DND-41 (cell line): ENCODE data around the gene GBP2.

Experiments used
- ATAC-seq: fragments of 200-7000 bp; cut with Tn5 transposase; 3 replicates; pipeline ENCODE4 v1.9.1; 2021; ENCODE audit warnings: low read depth; ENCODE audit not compliant: insufficient read depth
- DNase-seq: peaks from one replicate; pipeline ENCODE4 v3.0.0-alpha.2; 2020
- H2AFZ ChIP-seq: 2 replicates; pipeline ENCODE4 v1.6.0; 2012; ENCODE audit warnings: low read depth, low read length
- H3K27ac ChIP-seq: 2 replicates; pipeline ENCODE4 v1.5.1; 2012; ENCODE audit warnings: low read length, inconsistent platforms
- H3K27me3 ChIP-seq: fragments of 200-600 bp; sonication (generic); 2 replicates; pipeline ENCODE4 v1.6.0; 2012; ENCODE audit warnings: low read length, mild to moderate bottlenecking, inconsistent platforms; ENCODE audit not compliant: insufficient read depth, poor library complexity
- H3K36me3 ChIP-seq: 2 replicates; pipeline ENCODE4 v1.5.1; 2012; ENCODE audit warnings: low read length, inconsistent platforms; ENCODE audit not compliant: insufficient read depth
- H3K4me1 ChIP-seq: 2 replicates; pipeline ENCODE4 v1.5.1; 2012; ENCODE audit warnings: mild to moderate bottlenecking, low read length; ENCODE audit not compliant: insufficient read depth
- H3K4me2 ChIP-seq: 2 replicates; pipeline ENCODE4 v1.6.0; 2012; ENCODE audit warnings: mild to moderate bottlenecking, moderate library complexity, low read length, inconsistent platforms; ENCODE audit not compliant: insufficient read depth
- H3K4me3 ChIP-seq, 2 experiments: fragments of 200-600 bp in 1 of 2; shearing (Covaris generic) in 1 of 2; 2 replicates each; pipeline ENCODE4 v1.5.1; 2012 to 2016; ENCODE audit warnings: inconsistent platforms in 2 of 2, low read length in 2 of 2, mild to moderate bottlenecking in 2 of 2, low read depth in 1 of 2, moderate library complexity in 1 of 2
- H3K79me2 ChIP-seq: 2 replicates; pipeline ENCODE4 v1.6.0; 2012; ENCODE audit warnings: low read length, inconsistent platforms; ENCODE audit not compliant: insufficient read depth
- H3K9ac ChIP-seq: 2 replicates; pipeline ENCODE4 v1.6.0; 2012; ENCODE audit warnings: low read depth, mild to moderate bottlenecking, inconsistent platforms, low read length, moderate library complexity
- H3K9me3 ChIP-seq: 2 replicates; pipeline ENCODE4 v1.5.1; 2012; ENCODE audit warnings: low read length, moderate library complexity, mild to moderate bottlenecking, inconsistent platforms; ENCODE audit not compliant: insufficient read depth, severe bottlenecking
- H4K20me1 ChIP-seq: 2 replicates; pipeline ENCODE4 v1.6.0; 2012; ENCODE audit warnings: low read length; ENCODE audit not compliant: insufficient read depth
- CTCF ChIP-seq: IDR thresholded peaks from 2 replicates; pipeline ENCODE4 v1.5.1; 2012; ENCODE audit warnings: borderline replicate concordance, low read length, moderate library complexity, mild to moderate bottlenecking; ENCODE audit not compliant: poor library complexity, severe bottlenecking; ENCODE audit errors: extremely low read depth
- EZH2 ChIP-seq: IDR thresholded peaks from 3 replicates; pipeline ENCODE4 v1.6.1; 2012; ENCODE audit warnings: borderline replicate concordance, low read depth, mild to moderate bottlenecking, moderate library complexity, low read length, inconsistent platforms; ENCODE audit not compliant: severe bottlenecking

Gene GBP2

GRCh38 chr1:89104687-89105086 is 21.2 kb downstream of the GBP2 start:
- no peak for TF ChIP-seq CTCF
- no peak for TF ChIP-seq EZH2
- Histone ChIP-seq H3K4me3 (no peak overlapping the region), H2AFZ (no peak overlapping the region)

GRCh38 chr1:89104147-89104546 is 21.8 kb downstream of the GBP2 start:
- TF ChIP-seq CTCF (no peak), EZH2 (no peak)
- no peaks in the 10 kb centered on the region for H3K36me3 ChIP-seq

More at GRCh38 chr1:89104687-89105086, 21.2 kb downstream of the GBP2 start:
- Histone ChIP-seq H3K9me3 (no peaks in the 10 kb centered on the region), H3K36me3 (no peaks in the 10 kb centered on the region), H3K27ac (no peak overlapping the region), H3K4me1 (no peaks in the 10 kb centered on the region), H3K9ac (no peak overlapping the region), H4K20me1 (no peaks in the 10 kb centered on the region), H3K4me2 (no peak overlapping the region), H3K27me3 (no peaks in the 10 kb centered on the region), H3K79me2 (no peaks in the 10 kb centered on the region)
- DNase-seq, result no peak
- ATAC-seq, result no peak

GRCh38 chr1:89102021-89102420 is 23.9 kb downstream of the GBP2 start:
- TF ChIP-seq EZH2, result no peak
- no peak for TF ChIP-seq CTCF
- Histone ChIP-seq H3K9me3 (no peaks in the 10 kb centered on the region), H3K4me1 (no peaks in the 10 kb centered on the region), H3K79me2 (no peaks in the 10 kb centered on the region), H3K4me3 (no peak overlapping the region), H4K20me1 (no peaks in the 10 kb centered on the region), H3K27ac (no peak overlapping the region), H3K36me3 (no peaks in the 10 kb centered on the region), H3K4me2 (no peak overlapping the region), H3K9ac (no peak overlapping the region), H3K27me3 (no peaks in the 10 kb centered on the region), H2AFZ (no peak overlapping the region)
- DNase-seq (no peak), ATAC-seq (no peak)

More at GRCh38 chr1:89104147-89104546, 21.8 kb downstream of the GBP2 start:
- Histone ChIP-seq H3K4me1 (no peaks in the 10 kb centered on the region), H3K27me3 (no peaks in the 10 kb centered on the region), H3K27ac (no peak overlapping the region), H3K4me2 (no peak overlapping the region), H3K9ac (no peak overlapping the region), H3K9me3 (no peaks in the 10 kb centered on the region), H2AFZ (no peak overlapping the region), H4K20me1 (no peaks in the 10 kb centered on the region), H3K79me2 (no peaks in the 10 kb centered on the region), H3K4me3 (no peak overlapping the region)
- no peak for ATAC-seq
- no peak for DNase-seq

- no peaks in the 10 kb centered on the region for H3K4me1 ChIP-seq
- no peak overlapping the region for H3K9ac ChIP-seq
- no peak overlapping the region for H3K4me3 ChIP-seq
- H3K27ac ChIP-seq, result no peak overlapping the region
- H2AFZ ChIP-seq, result no peak overlapping the region
- no peaks in the 10 kb centered on the region for H4K20me1 ChIP-seq
- ATAC-seq, result no peak
- no peak for DNase-seq
- no peaks in the 10 kb centered on the region for H3K27me3 ChIP-seq
- no peaks in the 10 kb centered on the region for H3K36me3 ChIP-seq
- H3K9me3 ChIP-seq, result peaks cover 4% of the 10 kb centered on the region
- TF ChIP-seq EZH2 (no peak), CTCF (no peak)
- no peaks in the 10 kb centered on the region for H3K79me2 ChIP-seq
- no peak overlapping the region for H3K4me2 ChIP-seq
Observed at GRCh38 chr1:89100412-89100811, 25.5 kb downstream of the GBP2 start.
